ENCODE results near the gene AREL1. TPM values are rescaled to one million over a fixed set of nuclear protein-coding genes. Genes with fewer than 3 reads are reported as not detected.
A peak's percentile ranks its signal among the peaks of the same experiment; 100 is the strongest.
"Not testable (repeated sequence)": the region's sequence is repeated elsewhere in the genome, so short reads cannot be mapped to it uniquely, and the experiment has no call there.

The AREL1 gene, protein sequence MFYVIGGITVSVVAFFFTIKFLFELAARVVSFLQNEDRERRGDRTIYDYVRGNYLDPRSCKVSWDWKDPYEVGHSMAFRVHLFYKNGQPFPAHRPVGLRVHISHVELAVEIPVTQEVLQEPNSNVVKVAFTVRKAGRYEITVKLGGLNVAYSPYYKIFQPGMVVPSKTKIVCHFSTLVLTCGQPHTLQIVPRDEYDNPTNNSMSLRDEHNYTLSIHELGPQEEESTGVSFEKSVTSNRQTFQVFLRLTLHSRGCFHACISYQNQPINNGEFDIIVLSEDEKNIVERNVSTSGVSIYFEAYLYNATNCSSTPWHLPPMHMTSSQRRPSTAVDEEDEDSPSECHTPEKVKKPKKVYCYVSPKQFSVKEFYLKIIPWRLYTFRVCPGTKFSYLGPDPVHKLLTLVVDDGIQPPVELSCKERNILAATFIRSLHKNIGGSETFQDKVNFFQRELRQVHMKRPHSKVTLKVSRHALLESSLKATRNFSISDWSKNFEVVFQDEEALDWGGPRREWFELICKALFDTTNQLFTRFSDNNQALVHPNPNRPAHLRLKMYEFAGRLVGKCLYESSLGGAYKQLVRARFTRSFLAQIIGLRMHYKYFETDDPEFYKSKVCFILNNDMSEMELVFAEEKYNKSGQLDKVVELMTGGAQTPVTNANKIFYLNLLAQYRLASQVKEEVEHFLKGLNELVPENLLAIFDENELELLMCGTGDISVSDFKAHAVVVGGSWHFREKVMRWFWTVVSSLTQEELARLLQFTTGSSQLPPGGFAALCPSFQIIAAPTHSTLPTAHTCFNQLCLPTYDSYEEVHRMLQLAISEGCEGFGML
- total RNA-seq: 10 to 100 TPM; 30.7 to 37.0 TPM

DNA sequence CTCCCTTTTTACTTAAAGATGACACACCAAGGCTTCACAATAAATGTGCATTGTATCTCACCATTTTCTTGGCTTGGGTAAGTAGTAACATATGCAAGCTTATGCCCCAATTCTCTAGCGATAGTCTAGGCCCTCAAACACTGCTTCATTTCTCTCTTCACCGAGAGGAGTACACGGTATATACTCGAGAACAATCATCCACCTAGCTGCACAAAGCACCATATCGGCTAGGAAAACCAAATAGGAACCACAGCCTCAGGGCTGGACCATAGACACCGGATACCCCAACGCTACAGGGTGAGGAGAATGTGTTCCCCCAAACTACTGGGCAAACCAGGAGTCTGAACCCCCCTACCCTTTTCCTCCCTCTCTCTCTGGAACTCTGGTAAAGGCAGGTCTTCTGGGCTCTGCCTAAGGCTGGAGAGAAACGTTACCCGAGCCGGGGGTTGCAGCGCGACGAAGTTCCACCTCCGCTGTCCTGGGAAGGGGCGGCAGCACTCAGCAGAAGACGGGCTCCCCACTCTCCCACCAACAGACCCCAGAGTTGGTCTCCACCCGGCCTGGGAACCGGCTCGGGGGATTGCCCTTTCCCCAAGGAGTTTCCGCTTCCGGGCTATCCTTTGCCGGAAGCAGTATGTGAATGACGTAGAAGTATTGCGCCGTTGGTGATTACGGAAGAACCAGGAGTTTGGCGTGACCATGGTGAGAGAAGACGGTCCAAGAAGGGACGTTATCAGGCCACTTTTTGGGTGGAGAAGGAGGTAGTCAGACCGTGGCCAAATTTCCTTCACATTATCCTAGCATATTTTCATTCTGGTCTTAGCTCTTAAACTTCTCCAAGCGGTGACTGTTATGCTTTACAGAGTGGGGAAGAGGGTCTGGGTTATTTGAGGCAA lies at the start of gene AREL1, which contains the start of gene FCF1:
Gene AREL1, minus strand, starts transcription at position 582 of the 896 bp plus-strand sequence. CDS start 27,465 bp downstream, outside the sequence.
Gene FCF1, plus strand, starts transcription at position 646 of the 896 bp plus-strand sequence. Its CDS starts 54 bp downstream, at position 700.
- Mint-ChIP-seq H3K36me3 (ENCODE audit: low read depth) (peaks cover 47% of the 10 kb centered on the region), H3K4me1 (peaks cover 13% of the 10 kb centered on the region), H3K27ac (peak within 1 kb of the TSS; percentile 91), H3K9me3 (no peaks in the 10 kb centered on the region), H3K4me3 (peak within 1 kb of the TSS; percentile 88), H3K27me3 (no peaks in the 10 kb centered on the region)
- peak; percentile 100 for ATAC-seq (replicated peaks)

DNA sequence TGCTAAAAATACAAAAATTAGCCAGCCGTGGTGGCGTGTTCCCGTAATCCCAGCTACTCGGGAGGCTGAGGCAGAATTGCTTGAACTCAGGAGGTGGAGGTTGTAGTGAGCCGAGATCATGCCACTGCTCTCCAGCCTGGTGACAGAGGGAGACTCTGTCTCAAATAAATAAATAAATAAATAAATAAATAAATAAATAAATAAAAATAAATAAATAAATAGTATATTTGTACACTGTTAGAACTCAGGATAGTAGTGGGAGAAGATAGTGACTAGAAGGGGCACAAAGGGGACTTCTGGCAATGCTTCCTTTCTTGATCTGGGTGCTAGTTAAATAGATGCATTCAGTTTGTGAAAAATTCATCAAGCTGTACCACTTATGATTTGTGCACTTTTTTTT lies 45.6 kb upstream of the AREL1 start:
- not testable (repeated sequence) for H3K9me3 Mint-ChIP-seq; H3K4me3 Mint-ChIP-seq; H3K27ac Mint-ChIP-seq; ATAC-seq (replicated peaks); H3K4me1 Mint-ChIP-seq; H3K27me3 Mint-ChIP-seq; H3K36me3 Mint-ChIP-seq (ENCODE audit: low read depth)

DNA sequence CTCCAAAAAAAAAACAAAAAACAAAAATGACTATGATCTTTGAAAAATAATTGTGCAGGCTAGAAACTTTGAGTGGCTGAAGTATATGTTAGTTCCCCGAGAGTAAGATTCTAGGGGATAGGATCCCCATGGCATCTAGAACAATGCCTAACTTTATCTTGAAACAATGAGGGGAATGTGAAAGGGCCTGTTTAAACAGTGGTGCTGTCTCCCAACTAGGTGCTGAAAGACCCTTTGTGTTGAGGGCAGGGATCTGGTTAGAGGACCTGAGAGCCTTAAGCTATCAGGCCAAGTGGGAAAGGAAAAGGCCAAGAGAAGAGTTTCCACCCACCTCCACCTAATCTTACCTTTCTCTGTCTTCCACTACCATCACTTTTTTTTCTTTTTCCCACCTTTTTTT lies 43.4 kb upstream of the AREL1 start:
- no peaks in the 10 kb centered on the region for H3K4me1 Mint-ChIP-seq
- no peak overlapping the region for H3K4me3 Mint-ChIP-seq
- H3K9me3 Mint-ChIP-seq: peaks cover 5% of the 10 kb centered on the region
- no peak for ATAC-seq (replicated peaks)
- no peaks in the 10 kb centered on the region for H3K27me3 Mint-ChIP-seq
- H3K36me3 Mint-ChIP-seq (ENCODE audit: low read depth): no peaks in the 10 kb centered on the region
- H3K27ac Mint-ChIP-seq: no peak overlapping the region

DNA sequence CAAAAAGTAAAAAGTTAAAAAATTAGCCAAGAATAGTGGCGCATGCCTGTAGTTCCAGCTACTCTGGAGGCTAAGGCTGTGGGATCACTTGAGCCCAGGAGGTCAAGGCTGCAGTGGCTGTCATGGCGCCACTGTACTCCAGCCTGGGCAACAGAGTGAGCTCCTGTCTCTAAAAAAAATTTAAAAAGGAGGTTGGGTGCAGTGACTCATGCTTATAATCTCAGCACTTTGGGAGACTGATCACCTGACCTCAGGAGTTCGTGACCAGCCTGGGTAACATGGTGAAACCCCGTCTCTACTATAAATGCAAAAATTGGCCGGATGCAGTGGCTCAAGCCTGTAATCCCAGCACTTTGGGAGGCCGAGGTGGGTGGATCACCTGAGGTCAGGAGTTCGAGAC lies 42.0 kb upstream of the AREL1 start:
- H3K4me1 Mint-ChIP-seq: no peaks in the 10 kb centered on the region
- no peak overlapping the region for H3K27ac Mint-ChIP-seq
- H3K9me3 Mint-ChIP-seq: peaks cover 5% of the 10 kb centered on the region
- no peaks in the 10 kb centered on the region for H3K27me3 Mint-ChIP-seq
- H3K36me3 Mint-ChIP-seq (ENCODE audit: low read depth): no peaks in the 10 kb centered on the region
- ATAC-seq (replicated peaks): no peak
- no peak overlapping the region for H3K4me3 Mint-ChIP-seq

DNA sequence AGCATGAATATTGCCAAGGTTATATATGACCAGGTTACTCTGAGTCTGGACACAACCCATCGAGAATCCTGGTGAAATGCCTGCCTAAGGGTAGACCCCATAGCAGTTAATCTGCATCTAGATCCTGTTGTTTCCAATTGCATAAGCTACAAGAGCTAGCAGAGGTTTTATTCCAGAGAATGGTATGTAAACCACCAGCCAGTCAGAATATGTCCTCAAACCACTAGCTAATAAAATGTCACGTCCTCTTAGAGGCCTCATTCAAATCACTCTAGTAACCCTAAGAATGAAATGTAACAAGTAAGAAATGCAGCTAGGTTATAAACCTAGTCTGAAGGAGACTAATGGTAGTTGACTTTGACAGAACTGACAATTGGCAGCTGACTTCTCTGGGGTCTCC lies 41.3 kb upstream of the AREL1 start:
- H3K36me3 Mint-ChIP-seq (ENCODE audit: low read depth): no peaks in the 10 kb centered on the region
- no peak overlapping the region for H3K4me3 Mint-ChIP-seq
- H3K4me1 Mint-ChIP-seq: no peaks in the 10 kb centered on the region
- H3K27ac Mint-ChIP-seq: no peak overlapping the region
- H3K9me3 Mint-ChIP-seq: peaks cover 5% of the 10 kb centered on the region
- ATAC-seq (replicated peaks): no peak
- H3K27me3 Mint-ChIP-seq: no peaks in the 10 kb centered on the region

DNA sequence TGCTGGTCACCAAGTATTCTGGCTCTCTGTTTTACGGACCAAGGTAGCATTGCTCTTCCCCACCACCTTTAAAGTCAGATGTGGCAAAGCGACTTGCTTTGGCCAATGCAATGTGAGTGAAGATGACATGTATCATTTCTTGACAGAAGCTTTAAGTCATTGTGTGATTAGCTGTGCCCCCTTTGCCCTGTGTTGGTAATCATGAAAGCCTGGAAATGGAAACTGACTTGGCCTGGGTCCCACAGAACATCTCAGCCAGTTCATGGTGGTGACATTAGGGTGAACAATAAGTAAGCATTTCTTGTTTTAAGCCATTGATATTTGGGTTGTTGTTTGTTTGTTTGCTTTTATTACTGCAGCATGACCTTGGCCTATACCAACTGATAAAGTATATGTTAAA lies 34.4 kb upstream of the AREL1 start:
- Mint-ChIP-seq H3K36me3 (ENCODE audit: low read depth) (no peaks in the 10 kb centered on the region), H3K4me1 (no peaks in the 10 kb centered on the region), H3K9me3 (peaks cover 5% of the 10 kb centered on the region), H3K27ac (no peak overlapping the region), H3K27me3 (no peaks in the 10 kb centered on the region), H3K4me3 (no peak overlapping the region)
- ATAC-seq (replicated peaks): no peak

DNA sequence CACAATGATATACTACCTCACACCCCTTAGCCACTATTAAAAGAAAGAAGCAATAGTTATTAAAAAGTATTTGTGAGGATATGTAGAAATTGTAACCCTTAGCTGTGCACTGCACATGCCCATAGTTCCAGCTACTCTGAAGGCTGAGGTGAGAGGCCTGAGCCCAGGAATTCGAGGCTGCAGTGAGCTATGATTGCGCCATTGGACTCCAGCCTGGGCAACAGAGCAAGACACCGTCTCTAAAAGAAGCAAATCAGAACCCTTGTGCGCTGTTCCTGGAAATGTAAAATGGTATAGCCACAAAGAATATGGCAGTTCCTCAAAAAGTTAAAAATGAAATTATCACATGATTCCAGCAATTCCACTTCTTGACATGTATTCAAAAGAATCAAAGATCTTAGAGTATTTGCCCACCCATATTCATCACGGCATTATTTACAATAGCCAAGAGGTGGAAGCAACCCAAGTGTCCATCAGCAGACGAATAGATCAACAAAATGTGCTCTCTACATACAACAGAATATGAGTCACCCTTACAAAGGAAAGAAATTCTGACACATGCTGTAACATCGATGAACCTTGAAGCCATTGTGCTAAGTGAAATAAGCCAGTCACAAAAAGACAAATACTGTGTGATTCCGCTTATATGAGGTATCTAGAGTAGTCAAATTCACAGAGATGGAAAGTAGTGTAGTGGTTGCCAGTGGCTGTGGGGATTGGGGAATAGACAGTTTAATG lies 26.6 kb upstream of the AREL1 start:
- no peak for ATAC-seq (replicated peaks)
- Mint-ChIP-seq H3K27ac (no peak overlapping the region), H3K9me3 (no peaks in the 10 kb centered on the region), H3K4me1 (no peaks in the 10 kb centered on the region), H3K36me3 (ENCODE audit: low read depth) (peaks cover 49% of the 10 kb centered on the region), H3K27me3 (no peaks in the 10 kb centered on the region), H3K4me3 (no peak overlapping the region)

DNA sequence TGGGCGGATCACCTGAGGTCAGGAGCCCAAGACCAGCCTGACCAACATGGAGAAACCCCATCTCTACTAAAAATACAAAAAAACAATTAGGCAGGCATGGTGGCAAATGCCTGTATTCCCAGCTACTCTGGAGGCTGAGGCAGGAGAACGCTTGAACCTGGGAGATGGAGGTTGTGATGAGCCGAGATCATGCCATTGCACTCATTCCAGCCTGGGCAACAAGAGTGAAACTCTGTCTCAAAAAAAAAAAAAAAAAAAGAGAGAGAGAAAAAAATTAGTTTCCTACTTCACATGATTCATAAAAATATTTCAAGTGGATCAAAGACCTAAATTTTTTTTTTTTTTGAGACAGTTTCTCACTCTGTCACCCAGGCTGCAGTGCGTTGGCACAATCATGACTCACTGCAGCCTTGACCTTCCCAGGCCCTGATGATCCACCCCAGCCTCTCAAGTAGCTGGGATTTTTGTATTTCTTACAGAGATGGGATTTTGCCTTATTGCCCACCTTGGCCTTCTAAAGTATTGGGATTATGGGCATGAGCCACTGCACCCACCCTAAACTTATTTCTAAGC lies 25.0 kb upstream of the AREL1 start:
- Mint-ChIP-seq H3K27me3 (no peaks in the 10 kb centered on the region), H3K36me3 (ENCODE audit: low read depth) (peaks cover 66% of the 10 kb centered on the region), H3K9me3 (no peaks in the 10 kb centered on the region), H3K4me3 (no peak overlapping the region), H3K4me1 (no peaks in the 10 kb centered on the region), H3K27ac (no peak overlapping the region)
- no peak for ATAC-seq (replicated peaks)

DNA sequence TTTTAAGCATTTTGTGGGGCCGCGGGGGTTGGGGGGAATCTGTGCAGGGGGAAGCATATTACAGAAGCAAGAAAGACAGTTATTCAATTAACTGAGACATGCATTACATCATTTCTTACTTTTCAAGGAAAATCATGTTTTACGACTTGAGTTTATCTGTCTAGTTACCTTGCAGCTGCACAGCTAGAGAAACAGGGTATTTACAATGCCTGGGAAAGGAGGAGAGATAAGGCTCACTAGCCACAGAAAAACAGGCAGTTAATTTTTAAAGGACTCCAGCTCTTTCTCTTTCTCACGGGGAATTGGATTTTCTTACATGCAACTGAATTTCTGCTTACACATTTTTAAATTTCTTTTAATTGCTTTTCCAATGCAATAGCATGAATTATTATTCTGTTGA lies 22.2 kb upstream of the AREL1 start:
- peaks cover 88% of the 10 kb centered on the region for H3K36me3 Mint-ChIP-seq (ENCODE audit: low read depth)
- no peak overlapping the region for H3K4me3 Mint-ChIP-seq
- no peaks in the 10 kb centered on the region for H3K4me1 Mint-ChIP-seq
- no peak overlapping the region for H3K27ac Mint-ChIP-seq
- H3K9me3 Mint-ChIP-seq: no peaks in the 10 kb centered on the region
- no peak for ATAC-seq (replicated peaks)
- no peaks in the 10 kb centered on the region for H3K27me3 Mint-ChIP-seq

DNA sequence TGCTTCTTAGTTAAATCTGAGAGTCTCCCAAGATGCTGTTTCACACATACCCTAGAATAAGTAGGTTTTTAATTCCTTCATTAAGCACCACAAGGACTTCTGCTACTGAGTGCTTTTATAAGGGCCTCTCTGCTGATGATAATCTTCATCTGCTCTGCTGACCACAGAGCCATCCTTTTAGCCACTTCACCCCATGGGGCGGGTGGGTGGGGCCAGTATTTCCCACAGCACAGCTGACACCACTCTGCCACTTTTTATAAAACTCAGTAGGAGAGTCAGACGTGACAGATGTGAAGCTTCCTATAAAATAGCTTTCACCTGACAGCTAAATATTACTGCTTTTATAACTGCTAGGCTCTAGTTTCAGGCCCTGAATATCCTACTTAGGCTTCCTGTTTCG lies 20.3 kb upstream of the AREL1 start:
- no peaks in the 10 kb centered on the region for H3K27me3 Mint-ChIP-seq
- no peak for ATAC-seq (replicated peaks)
- peaks cover 87% of the 10 kb centered on the region for H3K36me3 Mint-ChIP-seq (ENCODE audit: low read depth)
- no peaks in the 10 kb centered on the region for H3K9me3 Mint-ChIP-seq
- H3K4me3 Mint-ChIP-seq: no peak overlapping the region
- no peak overlapping the region for H3K27ac Mint-ChIP-seq
- H3K4me1 Mint-ChIP-seq: no peaks in the 10 kb centered on the region

DNA sequence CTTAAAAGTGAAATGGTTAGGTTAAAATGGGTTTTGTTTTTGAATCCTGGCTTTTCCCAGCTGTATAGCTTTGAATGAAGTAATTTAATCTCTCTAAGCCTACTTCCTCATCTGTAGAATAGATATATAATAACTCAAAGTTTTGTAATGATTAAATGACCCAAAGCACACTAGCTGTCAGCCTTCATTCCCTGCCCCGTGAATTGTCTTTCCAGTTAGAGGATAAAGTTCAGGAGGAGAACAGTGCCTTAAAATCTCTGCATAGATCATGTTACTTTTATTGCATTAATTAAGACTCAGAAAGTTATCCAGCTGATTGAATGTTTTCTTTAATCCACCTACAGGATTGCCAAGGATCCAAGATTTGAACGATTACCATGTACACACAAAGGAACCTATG lies 19.5 kb upstream of the AREL1 start:
- Mint-ChIP-seq H3K27me3 (no peaks in the 10 kb centered on the region), H3K4me1 (no peaks in the 10 kb centered on the region)
- no peak for ATAC-seq (replicated peaks)

DNA sequence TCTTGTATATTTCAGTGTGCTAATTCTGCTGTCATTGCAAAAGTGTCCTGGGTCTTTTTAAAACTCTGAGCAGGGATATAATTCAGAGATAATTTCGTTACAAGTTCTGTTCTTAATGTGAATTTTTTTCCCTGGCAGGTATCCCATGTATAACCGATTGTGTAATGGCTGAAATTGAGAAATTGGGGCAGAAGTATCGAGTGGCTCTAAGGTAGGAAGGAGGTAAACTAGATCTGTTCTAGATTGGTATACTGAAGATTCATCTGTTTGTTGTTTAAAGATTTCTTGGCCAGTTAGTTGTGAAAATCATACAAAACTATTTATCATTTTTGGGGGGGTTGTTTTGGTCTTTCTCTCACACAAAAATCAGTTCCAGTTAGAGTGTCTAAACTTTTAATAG lies 10.3 kb upstream of the AREL1 start:
- Mint-ChIP-seq H3K27ac (no peak overlapping the region), H3K9me3 (no peaks in the 10 kb centered on the region), H3K4me3 (no peak overlapping the region), H3K36me3 (ENCODE audit: low read depth) (peaks cover 79% of the 10 kb centered on the region), H3K4me1 (no peaks in the 10 kb centered on the region), H3K27me3 (no peaks in the 10 kb centered on the region)
- ATAC-seq (replicated peaks): no peak

More for the DNA sequence above, 19.5 kb upstream of the AREL1 start:
- no peak overlapping the region for H3K27ac Mint-ChIP-seq
- H3K9me3 Mint-ChIP-seq: no peaks in the 10 kb centered on the region
- H3K4me3 Mint-ChIP-seq: no peak overlapping the region
- peaks cover 83% of the 10 kb centered on the region for H3K36me3 Mint-ChIP-seq (ENCODE audit: low read depth)

DNA sequence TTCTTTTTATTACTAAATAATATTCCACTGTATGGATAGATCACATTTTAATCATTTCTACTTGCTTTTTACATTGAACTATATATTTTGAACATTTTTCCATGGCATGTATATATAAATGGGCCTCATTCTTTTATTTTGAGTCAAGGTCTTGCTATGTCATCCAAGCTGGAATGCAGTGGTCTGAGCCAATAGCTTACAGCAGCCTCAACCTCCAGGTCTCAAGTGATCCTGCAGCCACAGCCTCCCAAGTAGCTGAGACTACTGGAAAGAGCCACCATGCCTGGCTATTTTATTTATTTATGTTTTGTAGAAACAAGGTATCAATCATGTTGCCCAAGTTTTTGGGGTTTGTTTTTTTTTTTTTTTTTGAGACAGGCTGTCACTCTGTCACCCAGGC lies 7.6 kb upstream of the AREL1 start:
- H3K27me3 Mint-ChIP-seq: no peaks in the 10 kb centered on the region
- no peaks in the 10 kb centered on the region for H3K9me3 Mint-ChIP-seq
- no peak for ATAC-seq (replicated peaks)
- no peaks in the 10 kb centered on the region for H3K4me1 Mint-ChIP-seq
- H3K27ac Mint-ChIP-seq: no peak overlapping the region
- H3K36me3 Mint-ChIP-seq (ENCODE audit: low read depth): peaks cover 92% of the 10 kb centered on the region
- no peak overlapping the region for H3K4me3 Mint-ChIP-seq

All from activated T-helper 17 cell treated with anti-CD3 and anti-CD28 coated beads, Interleukin-2, amount 50 U/mL, for 72 hours (primary cell).